ENCODE data around the gene CBX1.
"Not testable (repeated sequence)": the region's sequence is repeated elsewhere in the genome, so short reads cannot be mapped to it uniquely, and the experiment has no call there.

Gene CBX1

DNA sequence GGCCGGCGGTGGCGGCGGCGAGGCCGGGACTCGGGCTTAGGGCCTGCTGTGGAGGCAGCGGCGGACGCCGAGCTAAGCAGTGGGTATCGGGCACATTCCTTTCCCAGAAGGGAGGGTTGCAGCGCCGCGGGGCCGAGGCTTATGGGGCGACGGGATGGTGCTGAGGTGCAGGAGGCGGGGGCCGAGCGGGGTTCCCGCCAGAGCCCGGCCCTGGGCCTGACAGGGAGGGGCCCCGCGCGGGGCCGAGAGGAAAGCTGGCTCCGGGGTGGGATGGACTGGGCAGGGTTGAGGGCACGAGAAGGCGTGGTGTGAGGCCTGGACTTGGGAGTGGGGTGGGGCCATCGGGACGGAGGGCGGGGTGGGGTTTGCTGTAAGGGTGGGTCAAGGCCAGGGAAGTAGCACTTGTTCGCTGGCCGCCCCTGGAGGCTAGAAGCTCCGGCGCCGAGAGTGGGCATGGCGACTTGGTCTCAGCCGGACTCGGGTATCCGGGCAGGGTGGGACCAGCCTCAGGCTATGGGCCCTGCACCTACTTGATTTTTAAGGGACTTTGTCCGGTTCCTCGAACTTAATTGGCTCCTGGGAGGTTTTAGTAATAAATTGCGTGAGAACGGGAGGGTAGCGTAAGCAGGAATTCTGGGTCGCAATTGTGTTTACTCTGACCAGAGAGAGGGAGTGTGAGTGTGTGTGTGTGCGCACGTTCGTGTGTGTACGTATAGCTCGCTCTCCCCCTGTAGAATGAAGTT lies 52.7 kb downstream of the CBX1 start:
- no peak for DNase-seq

DNA sequence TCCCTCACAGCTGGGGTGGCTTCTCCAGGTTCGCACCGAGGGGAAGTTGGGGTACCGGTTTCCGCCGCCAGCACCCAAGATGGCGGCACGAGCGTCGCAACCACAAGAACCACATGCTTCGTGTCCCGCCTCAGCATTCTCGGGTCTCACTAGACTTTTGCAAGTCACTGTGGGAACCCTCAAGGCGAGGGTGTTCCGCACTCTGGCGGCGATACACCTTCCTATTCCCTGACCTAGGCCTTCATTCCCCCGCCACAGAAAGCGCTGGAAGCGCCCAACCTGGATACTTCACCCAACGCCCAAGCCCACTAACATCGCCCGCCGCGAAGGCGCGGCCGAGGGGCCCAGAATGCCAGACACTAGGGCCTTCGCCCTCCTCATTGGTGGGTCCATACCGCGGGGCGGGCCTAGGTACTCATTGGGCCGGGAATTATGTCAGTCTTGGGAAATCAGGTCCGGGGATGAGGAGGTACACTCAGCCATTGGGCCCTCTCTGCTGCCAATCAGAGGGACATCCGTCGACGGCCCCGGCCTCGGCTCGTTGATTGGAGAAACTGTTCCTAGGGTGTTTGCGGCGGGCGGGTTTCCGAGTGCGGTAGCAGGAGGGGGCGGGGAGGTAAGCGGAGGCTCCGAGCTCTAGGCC lies 53.4 kb downstream of the CBX1 start, which contains the start of gene NFE2L1:
Gene NFE2L1, plus strand, starts transcription at position 619 of the 643 bp plus-strand sequence. CDS start 2,760 bp downstream, outside the sequence.
- peak; percentile 97 to 98 for DNase-seq

DNA sequence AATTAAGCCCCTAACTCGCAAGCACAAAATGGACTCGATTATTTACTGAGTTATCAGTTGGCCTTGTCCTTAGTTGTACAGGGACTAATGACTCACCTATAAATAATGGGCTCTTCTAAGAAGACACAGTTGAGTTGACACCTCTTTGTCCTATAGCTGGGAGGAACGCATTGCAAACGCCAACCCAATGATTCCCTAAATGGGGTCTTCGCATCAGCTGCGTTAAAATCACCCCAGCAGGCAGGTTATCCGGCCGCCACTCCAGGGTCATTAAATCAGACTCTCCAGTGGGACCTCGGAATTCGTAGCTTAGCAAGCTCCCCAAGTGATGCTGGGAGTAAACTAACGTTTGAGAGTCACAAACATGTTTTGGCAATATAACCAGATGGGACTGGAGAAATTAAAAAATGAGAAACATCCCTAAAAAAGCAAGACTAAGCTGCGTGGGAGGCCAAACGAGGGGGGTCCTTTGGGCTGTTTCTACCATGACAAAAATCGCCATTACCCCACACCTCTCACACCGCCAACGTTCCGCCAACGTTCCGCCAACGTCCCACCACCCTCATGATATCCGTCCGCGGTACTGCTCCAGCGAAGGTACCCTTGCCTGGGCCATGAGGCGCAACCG lies 54.1 kb downstream of the CBX1 start:
- DNase-seq = peak; percentile 45 to 47

DNA sequence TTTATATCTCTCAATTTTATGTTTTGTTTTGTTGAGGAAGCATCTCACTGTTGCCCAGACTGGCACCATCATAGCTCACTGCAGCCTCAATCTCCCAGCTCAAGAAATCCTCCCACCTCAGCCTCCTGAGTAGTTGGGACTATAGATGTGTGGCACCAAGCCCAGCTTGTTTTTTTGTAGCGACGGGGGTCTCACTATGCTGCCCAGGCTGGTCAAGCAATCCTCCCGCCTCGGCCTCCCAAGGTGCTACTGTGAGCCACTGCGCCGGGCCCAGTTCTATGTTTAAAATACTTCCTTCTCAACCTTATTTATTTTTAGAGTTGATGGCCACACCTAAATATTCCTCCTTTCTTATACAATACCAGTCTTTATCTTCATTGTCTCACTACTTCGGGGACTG lies 55.0 kb downstream of the CBX1 start:
- no peak for DNase-seq

DNA sequence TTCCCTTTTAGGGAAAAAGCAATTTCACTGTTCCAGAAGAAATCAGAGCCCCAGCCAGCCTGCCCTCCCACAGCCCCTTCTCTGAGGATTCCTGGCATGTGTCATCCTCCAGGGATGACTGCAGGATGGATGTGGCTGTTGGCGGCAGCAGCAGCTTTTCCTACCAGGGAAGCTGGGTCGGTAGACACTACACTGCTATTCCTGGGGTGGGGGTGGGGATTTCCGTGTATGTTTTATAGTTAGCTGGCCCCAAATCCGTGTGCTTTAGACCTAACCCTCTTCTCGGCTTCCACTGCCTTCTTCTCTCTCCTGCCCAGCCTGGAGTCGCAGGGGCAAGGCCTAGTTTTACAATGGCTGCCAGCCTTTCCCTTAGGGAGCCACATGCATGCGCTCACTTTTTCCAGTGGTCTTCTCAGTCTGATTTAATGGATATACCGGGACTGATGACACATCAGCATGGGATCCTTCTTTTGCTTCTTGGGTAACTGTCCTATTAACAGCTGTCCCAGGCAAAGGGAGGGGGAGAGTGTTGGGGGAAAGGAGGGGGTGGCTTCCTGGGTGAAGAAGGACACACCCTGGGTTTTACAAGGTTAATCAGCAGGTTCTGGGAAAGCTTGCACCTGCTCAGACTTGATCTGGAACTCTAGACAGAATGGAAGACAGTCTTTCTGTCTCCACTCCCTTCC lies 55.8 kb downstream of the CBX1 start:
- no peak for DNase-seq

DNA sequence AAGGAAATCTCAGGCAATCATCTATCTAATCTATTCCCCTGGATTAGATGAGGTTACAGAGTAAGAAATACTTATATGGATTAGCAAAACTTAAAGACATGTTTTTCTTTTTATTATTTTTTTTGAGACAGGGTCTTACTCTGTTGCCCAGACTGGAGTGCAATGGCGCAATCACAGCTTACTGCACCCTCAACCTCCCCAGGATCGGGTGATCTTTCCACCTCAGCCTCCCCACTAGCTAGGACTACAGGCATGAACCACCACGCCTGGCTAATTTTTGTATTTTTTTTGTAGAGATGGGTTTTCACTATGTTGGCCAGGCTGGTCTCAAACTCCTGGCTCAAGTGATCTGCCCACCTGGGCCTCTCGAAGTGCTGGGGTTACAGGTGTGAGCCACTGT lies 56.4 kb downstream of the CBX1 start:
- no peak for DNase-seq

DNA sequence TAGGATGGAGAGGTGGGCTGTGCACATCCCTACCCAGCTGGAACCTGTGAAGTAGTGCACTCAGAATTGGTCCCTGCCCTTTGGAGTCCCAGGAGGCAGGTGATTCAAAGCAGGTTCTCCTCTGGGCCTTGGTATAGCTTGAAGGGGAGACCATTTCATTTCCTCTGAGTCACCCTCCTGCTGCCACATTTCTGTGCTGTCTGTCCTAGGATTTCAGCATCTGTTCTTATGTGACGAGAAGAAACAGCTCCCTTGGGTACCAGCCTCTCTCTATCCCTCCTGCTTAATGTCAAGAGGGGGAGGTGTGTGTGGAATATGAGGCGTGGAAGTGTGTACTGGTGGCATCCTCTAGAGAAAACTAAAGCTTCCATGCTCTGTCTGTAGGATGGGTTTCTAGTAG lies 58.1 kb downstream of the CBX1 start:
- no peak for DNase-seq

DNA sequence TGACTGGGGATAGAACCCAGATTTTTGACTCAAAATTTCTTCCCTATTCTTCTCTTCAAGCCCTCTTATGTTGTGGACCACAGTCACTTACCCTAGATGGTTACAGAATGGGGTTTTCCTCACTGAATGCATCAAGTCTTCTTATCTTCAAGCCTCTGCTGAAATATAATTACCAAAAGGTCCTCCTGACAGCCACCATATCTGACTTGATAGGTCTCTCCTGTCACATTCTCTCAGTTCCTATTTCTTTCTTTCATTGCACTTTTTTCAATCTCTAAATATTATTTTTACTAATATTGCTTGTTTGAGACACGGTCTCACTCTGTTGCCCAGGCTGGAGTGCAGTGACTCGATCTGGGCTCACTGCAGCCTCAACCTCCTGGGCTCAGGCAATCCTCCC lies 62.6 kb downstream of the CBX1 start:
- DNase-seq = no peak

DNA sequence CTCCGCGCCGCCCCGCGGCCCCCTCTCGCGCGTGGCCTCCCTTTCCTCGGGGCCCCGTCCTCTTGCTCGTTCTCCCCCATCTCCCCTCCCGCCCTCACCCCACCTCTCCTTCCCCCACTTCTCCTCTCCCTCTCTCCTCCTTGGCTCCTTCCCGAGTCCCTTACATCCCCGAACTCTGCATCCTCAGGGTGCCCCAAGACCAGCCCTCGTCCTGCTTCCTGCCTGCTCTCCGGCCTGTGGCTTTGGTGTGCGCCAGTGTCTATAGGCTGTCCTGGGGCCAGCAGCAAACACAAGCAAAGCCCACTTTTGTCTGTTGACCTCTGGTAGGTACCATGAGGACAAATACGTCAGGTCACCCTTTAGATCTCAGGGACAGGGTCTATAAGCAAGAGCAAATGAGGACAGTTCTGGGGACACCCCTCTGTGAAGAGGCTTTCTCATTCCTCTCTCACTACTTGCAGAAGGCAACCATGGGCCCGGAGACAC lies 63.4 kb downstream of the CBX1 start:
- DNase-seq = peak; percentile 36 to 48

DNA sequence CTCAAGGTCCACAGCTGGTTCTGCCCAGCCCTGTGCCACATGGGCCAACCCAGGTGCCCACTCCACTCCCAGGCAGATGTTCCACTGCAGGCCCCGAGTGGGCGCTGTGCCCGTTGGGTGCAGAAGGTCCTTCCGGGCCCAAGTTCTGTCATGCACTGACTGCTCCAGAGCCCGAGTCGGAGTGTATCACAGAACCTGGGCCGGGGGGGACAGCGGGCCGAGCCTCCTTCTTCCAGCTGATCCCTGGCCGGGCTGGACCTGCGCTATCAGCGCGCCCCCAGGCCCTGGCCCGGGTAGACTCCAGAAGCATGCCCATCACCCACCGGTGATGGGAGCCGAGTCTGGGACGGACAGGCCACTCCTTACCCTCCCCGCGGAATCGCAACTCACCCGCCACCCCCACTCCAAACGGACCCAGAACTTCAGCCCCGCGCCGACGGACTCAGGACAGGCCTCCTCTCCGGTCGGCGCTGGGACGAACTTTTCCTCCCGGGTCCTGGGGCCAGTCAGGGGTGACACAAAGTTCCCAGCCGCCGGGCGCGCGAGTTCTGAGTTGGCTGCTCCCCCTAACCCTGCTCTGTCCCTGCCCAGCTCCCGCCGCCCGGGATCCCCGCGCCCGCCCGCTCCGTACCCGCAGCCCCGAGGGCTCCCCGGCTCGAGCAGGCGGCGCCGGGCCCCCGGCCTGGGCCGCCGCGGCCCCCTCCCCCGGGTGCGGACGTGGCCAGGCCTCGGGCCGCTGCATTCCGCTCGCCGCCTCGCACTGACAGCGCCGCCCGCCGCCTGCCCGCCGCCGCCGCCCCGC lies 64.0 kb downstream of the CBX1 start, which contains the start of gene COPZ2:
Gene COPZ2, minus strand, starts transcription at position 762 of the 802 bp plus-strand sequence. Its CDS starts 20 bp downstream, at position 742.
- DNase-seq = peak; percentile 73 to 78

DNA sequence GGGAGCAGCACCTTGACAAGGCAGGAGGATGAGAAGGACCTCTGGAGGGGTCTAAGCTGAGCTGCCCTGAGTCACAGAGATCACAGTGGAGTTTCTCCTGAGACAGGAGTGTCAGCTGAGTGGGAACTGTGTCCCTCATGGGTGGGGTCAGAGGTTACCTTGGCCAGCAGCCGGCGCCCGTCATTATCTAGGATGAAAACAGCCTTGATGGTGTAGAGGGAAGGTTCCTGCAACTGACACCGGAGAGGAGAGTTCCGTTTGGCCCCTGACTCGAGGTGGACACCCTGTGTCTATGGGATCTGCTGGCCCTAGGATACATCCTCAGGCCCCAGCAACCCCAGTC lies 64.6 kb downstream of the CBX1 start:
- DNase-seq = no peak

DNA sequence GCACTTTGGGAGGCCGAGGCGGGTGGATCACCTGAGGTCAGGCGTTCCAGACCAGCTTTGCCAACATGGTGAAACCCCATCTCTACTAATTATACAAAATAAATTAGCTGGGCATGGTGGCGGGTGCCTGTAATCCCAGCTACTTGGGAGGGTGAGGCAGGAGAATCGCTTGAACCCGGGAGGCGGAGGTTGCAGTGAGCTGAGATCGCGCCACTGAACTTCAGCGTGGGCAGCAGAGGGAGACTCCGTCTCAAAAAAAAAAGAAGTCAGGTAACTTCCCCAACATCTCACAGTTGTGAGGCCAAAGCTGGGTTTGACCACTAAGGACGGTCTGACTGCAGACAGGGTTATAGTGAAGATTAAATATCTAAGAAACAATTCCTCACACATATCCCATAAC lies 66.5 kb downstream of the CBX1 start:
- not testable (repeated sequence) for DNase-seq

DNA sequence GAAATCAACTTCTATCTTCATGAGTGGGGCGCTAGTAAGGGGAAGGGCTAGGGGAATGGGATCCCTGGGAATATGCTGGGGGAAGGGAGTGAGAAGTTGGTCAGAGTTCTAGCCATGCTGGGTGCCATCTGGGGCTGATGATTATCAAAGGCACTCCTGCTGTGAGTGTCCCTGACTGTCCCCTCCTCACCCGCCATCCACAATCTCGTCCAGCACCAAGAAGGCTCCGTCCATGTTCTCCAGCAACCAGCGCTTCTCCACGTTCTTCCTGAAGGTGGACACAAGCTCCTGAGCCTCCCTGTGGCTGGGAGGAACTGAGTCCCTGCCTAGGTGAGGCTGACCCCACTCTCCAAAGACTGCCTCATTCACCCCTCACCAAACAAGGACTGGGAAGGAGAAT lies 69.3 kb downstream of the CBX1 start:
- DNase-seq = no peak

DNA sequence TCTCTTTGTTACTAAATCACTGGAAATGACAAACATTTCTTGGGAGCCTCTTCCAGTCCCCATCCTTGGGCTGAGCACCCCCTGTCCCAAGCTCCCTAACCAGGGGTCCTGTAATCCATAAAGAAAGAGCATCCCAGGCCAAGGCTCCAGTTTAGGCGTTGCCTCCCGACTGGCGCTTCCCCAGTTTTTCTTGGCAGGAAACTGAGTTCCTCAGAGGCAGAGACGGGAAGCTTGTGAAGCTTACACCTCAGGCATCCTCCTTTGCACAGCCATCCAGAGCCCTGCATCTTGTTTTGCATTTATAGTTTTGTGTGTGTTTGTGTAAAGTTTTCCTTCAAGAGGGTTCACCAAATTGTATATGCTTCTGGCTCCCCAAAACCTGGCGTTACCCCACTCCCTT lies 70.7 kb downstream of the CBX1 start:
- no peak for DNase-seq

DNA sequence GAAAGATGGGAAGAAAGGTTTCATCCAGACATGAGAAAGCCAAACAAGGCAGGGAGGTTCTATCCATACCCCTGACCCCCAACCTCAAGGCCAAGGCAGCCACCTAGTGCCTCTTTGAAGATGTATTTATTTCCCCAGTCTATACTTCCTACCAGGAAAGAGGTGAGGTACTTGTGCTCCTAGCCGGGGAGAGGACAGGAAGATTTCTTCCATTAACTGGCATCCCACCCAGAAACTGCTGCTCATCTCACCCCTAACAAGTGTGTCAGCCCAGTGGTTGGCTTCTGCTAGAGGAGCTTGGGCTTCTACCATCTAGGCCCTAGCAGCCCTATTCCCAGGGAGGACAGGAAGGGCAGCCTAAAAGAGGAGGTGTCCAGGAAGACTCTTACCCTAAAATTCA lies 72.5 kb downstream of the CBX1 start:
- no peak for DNase-seq

DNA sequence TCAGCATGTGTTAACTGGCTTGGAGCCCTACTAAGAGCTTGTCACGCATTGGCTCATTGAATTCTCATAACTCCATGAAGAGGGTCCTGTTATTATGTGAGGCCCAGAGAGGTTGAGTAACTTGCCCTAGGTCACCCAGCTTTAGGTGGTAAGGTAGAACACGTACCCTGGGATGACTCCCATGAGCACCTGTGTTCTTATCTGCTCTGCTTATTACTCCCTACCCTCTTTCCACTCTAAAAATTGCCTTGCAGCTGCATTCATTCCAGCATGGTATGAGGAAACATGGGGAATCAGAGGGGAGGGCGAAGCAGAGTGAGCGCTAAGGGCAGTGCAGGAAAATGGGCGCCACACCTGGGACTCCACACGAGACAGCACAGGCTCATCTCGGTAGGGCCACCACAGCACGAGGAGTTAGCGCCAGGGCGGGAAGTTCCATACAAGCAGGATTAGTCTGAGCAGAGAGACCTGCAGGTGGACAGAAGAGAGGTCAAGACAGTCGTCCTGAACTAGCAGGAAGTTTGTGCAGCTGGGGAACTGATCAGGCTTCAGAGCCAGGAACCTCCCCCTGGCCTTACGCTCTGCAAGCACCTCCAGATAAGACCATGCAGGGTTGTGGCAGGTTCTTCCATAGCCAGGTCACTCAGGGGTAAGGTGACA lies 73.8 kb downstream of the CBX1 start:
- no peak for DNase-seq

DNA sequence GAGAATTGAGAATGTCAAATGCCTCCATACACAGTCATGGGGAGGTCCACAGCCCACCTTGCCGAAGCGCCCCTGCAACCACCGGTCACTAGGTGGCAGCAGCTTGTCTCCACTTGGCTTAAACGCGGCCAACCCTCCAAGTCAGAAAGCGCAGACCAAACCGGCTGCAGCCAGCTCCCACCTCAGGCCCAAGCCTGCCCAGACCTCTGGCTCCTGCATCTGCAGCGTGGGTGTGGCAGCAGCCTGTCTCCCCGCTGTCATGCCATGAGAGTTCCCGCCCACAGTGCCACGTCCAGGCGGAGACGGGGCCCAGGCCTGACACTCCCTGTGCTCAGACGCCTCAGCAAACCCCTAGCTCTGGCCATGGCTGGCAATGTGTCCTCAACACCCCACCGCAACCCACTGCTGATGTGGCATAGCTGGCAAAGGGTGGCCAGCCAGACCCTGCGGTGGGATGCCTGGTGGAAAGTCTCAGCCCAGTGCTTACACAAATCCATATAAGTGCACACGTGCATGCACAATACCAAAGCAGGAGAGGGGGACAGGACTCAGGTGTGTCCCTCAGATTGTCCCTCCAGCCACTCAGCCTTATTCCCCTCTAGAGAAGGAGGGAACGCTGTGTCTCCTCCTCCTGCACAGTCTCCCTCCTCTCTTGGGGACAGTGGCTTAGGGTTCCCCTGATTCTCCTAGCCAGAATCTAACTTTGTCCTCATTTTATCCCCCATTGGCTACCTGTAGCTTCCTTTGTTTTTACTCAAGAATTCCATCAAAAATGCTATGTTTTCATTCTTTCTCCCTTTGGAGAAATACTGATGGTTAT lies 74.6 kb downstream of the CBX1 start:
- peak; percentile 82 to 85 for DNase-seq

DNA sequence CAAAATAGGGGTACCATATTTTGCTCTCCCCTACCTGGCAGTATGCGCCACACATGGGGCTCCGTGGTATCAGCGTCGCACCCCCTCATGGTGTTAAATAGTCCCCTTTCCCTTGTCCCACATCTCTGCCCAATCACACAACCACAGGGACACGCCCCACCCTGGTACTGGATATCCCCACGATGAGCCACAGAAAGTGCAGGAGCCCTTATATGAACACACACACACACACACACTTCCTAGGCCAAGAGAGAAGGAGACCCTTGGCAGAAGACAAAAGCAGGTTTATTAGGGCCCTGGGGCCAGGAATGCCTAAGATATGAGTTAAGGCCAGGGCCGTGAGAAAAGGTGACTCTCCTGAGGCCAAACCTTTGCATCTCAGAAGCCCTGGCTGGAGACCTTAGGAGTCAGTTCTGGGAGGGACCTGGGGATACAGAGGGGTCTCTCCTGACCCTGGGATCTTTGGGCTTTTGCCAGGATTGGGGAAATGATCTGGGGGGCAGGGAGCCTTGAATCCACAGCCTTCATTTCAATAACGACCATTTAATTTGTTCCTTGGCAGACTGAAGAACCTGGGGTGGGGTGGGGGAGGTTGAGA lies 75.3 kb downstream of the CBX1 start:
- DNase-seq = peak; percentile 31 to 32

DNA sequence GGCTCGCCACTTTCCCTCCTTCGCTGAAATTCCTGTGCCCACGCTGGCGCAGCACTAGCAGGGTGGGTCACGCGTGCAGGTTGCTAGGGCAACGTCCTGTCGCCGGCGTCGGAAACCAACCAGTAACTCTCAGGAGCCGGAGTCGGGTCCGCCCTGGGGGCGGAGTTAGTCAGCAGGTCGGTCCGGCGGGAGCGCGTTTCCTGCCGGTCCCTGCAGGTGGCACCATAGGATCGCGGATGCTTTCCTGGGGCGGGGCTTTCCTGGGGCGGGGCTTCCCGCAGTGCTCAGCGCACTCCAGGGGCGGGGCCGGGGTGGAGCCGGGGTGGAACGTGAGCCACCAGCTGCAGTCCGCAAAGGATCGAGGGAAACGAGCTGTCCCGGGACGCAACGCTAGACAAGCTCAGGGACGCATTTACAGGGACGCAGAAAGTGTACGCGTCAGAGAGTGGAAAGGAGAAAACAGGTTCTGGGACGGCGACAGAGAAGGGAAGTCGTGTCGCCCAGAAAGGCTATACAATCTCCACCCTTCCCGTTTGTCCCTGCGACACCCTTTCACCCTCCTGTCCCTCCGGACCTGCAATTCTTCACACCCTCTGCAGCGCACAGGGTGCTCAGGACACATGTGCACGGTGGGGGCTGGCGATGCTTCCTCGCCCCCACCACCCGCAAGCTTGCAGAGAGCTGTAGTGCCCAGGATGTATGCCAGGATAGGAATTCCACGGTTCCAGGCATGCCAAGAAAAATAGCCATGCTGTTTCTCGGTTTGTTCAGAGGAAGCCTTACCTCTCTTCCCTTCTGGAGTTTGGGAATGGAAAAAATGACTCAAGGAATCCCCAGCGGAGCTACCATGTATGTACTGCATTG lies 76.0 kb downstream of the CBX1 start:
- peak; percentile 98 to 99 for DNase-seq

Data from activated T-cell treated with anti-CD3 and anti-CD28 coated beads, Interleukin-2, amount 50 U/mL, for 48 hours (primary cell).